ENCODE data around the gene HEY2. TPM values are rescaled to one million over a fixed set of nuclear protein-coding genes. Genes with fewer than 3 reads are reported as not detected.

The HEY2 gene
- total and polyA plus RNA-seq, 7 experiments from 2014 or later: 0.14 to 0.46 (median 0.44) TPM; not detected in 2

DNA sequence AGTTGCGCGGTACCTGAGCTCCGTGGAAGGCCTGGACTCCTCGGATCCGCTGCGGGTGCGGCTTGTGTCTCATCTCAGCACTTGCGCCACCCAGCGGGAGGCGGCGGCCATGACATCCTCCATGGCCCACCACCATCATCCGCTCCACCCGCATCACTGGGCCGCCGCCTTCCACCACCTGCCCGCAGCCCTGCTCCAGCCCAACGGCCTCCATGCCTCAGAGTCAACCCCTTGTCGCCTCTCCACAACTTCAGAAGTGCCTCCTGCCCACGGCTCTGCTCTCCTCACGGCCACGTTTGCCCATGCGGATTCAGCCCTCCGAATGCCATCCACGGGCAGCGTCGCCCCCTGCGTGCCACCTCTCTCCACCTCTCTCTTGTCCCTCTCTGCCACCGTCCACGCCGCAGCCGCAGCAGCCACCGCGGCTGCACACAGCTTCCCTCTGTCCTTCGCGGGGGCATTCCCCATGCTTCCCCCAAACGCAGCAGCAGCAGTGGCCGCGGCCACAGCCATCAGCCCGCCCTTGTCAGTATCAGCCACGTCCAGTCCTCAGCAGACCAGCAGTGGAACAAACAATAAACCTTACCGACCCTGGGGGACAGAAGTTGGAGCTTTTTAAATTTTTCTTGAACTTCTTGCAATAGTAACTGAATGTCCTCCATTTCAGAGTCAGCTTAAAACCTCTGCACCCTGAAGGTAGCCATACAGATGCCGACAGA lies 9.9 kb downstream of the HEY2 start:
- ChIA-PET CTCF (no interaction called here), POLR2A (no interaction called here)
- Mint-ChIP-seq H3K27me3 (peaks cover 12 to 70% (median 27%) of the 10 kb centered on the region in 5 donors), H3K27ac (no peak overlapping the region), H3K4me3 (no peak overlapping the region), H3K36me3 (peaks cover 0 to 5% (median 0%) of the 10 kb centered on the region in 5 donors), H3K4me1 (peaks cover 0 to 5% (median 3%) of the 10 kb centered on the region in 7 donors), H3K9me3 (peaks cover 0 to 6% (median 0%) of the 10 kb centered on the region in 11 donors)
- intact Hi-C loops (cut with micrococcal nuclease): no loop called here
- Histone ChIP-seq H3K4me1 (ENCODE audit: control insufficient read depth in 2 of 2, insufficient read depth in 2 of 2, low read length in 2 of 2) (no peaks in the 10 kb centered on the region), H3K4me3 (ENCODE audit: low read length) (no peak overlapping the region), H3K36me3 (ENCODE audit: control insufficient read depth in 2 of 3, insufficient read depth in 3 of 3, low read length in 3 of 3) (no peaks in the 10 kb centered on the region), H3K9me3 (ENCODE audit: control insufficient read depth in 2 of 3, low read length in 3 of 3) (no peaks in the 10 kb centered on the region), H3K27me3 (ENCODE audit: control insufficient read depth in 2 of 2, insufficient read depth in 2 of 2, low read length in 2 of 2) (peaks cover 0 to 3% of the 10 kb centered on the region in 2 donors), H3K27ac (ENCODE audit: low read depth, low read length) (no peak overlapping the region)
- no peak for DNase-seq
- ATAC-seq: no peak

DNA sequence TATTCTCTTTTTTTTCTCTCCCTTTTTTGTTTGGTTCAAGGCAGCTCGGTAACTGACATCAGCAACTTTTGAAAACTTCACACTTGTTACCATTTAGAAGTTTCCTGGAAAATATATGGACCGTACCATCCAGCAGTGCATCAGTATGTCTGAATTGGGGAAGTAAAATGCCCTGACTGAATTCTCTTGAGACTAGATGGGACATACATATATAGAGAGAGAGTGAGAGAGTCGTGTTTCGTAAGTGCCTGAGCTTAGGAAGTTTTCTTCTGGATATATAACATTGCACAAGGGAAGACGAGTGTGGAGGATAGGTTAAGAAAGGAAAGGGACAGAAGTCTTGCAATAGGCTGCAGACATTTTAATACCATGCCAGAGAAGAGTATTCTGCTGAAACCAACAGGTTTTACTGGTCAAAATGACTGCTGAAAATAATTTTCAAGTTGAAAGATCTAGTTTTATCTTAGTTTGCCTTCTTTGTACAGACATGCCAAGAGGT lies 10.6 kb downstream of the HEY2 start:
- no peak overlapping the region for H3K4me3 ChIP-seq (ENCODE audit: low read length)
- H3K36me3 ChIP-seq (ENCODE audit: control insufficient read depth in 2 of 3, insufficient read depth in 3 of 3, low read length in 3 of 3): no peaks in the 10 kb centered on the region
- peaks cover 0 to 3% of the 10 kb centered on the region in 2 donors for H3K27me3 ChIP-seq (ENCODE audit: control insufficient read depth in 2 of 2, insufficient read depth in 2 of 2, low read length in 2 of 2)
- peaks cover 13 to 70% (median 24%) of the 10 kb centered on the region in 5 donors for H3K27me3 Mint-ChIP-seq
- ATAC-seq: no peak
- intact Hi-C loops (cut with micrococcal nuclease): no loop called here
- H3K9me3 Mint-ChIP-seq: peaks cover 0 to 6% (median 0%) of the 10 kb centered on the region in 11 donors
- H3K27ac Mint-ChIP-seq: no peak overlapping the region
- no peaks in the 10 kb centered on the region for H3K4me1 ChIP-seq (ENCODE audit: control insufficient read depth in 2 of 2, insufficient read depth in 2 of 2, low read length in 2 of 2)
- POLR2A ChIA-PET: interaction anchor here (1.2 kb wide), 1 partner anchor 12 kb away, joined by 3 read pairs; no protein-coding TSS in a partner anchor
- H3K4me1 Mint-ChIP-seq: peaks cover 0 to 5% (median 4%) of the 10 kb centered on the region in 7 donors
- H3K9me3 ChIP-seq (ENCODE audit: control insufficient read depth in 2 of 3, low read length in 3 of 3): no peaks in the 10 kb centered on the region
- DNase-seq: no peak
- no peak overlapping the region for H3K4me3 Mint-ChIP-seq
- no peak overlapping the region for H3K27ac ChIP-seq (ENCODE audit: low read depth, low read length)
- CTCF ChIA-PET: no interaction called here
- H3K36me3 Mint-ChIP-seq: peaks cover 0 to 5% (median 0%) of the 10 kb centered on the region in 5 donors

DNA sequence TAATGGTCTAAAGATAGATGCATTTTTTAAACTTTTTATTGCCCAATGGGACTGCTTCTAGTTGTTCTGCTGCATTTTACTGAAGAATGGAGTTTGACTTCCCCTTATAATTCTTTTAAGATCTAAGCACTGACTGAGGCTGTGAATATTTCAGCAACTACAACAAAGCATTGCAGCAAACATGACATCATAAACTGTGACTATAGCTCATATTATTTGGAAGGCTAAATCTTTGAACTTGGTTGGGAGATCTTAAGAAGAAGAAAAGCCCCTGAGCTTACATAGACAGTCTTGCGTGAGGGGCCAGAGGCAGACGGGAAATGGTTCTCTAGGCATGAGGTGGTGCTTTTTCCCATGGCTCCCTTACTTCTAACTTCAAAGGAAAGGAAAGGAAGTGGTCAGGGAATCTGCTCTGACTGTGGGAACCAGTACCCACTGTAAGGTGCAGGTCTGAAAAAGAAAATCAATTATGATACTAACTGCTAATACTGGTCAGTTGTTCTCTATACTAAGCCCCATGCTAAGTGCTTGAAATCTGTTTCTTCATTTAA lies 14.8 kb downstream of the HEY2 start:
- POLR2A ChIA-PET: no interaction called here
- CTCF ChIA-PET: interaction anchor here (0.8 to 2.6 kb wide), 3 partner anchors 7 to 452 kb away, joined by 4 to 6 read pairs (median 5); no protein-coding TSS in a partner anchor

DNA sequence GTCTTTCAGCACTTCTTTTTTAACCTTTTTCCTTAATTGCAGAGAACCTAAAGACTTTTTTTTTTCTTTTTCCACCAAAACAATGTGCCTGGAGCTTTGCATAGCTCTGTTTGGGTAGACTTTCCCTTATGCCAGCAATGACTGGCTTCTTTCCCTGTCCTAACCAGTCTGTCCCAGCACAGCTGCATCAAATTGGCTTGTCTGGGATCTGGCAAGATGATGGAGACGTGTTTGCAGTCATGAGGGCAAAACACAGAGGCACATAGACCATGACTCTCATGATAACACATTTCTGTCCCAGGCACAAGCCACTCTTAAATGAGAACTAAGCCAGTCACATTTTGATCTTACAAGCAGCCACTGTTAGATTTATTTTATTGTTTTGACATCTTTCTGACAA lies 16.5 kb downstream of the HEY2 start:
- Mint-ChIP-seq H3K27ac (no peak overlapping the region), H3K9me3 (peaks cover 0 to 6% (median 0%) of the 10 kb centered on the region in 11 donors), H3K4me1 (peaks cover 0 to 5% (median 4%) of the 10 kb centered on the region in 7 donors), H3K27me3 (peaks cover 16 to 59% (median 27%) of the 10 kb centered on the region in 5 donors), H3K4me3 (no peak overlapping the region), H3K36me3 (peaks cover 0 to 4% (median 0%) of the 10 kb centered on the region in 5 donors)
- Histone ChIP-seq H3K27me3 (ENCODE audit: control insufficient read depth in 2 of 2, insufficient read depth in 2 of 2, low read length in 2 of 2) (no peaks in the 10 kb centered on the region), H3K4me1 (ENCODE audit: control insufficient read depth in 2 of 2, insufficient read depth in 2 of 2, low read length in 2 of 2) (no peaks in the 10 kb centered on the region), H3K36me3 (ENCODE audit: control insufficient read depth in 2 of 3, insufficient read depth in 3 of 3, low read length in 3 of 3) (no peaks in the 10 kb centered on the region), H3K27ac (ENCODE audit: low read depth, low read length) (no peak overlapping the region), H3K4me3 (ENCODE audit: low read length) (no peak overlapping the region), H3K9me3 (ENCODE audit: control insufficient read depth in 2 of 3, low read length in 3 of 3) (no peaks in the 10 kb centered on the region)
- ChIA-PET CTCF (interaction anchor here (2.3 to 2.6 kb wide), 2 partner anchors 9 to 452 kb away, joined by 6 read pairs; no protein-coding TSS in a partner anchor), POLR2A (interaction anchor here (0.6 kb wide), 2 partner anchors 16 to 466 kb away, joined by 3 to 5 read pairs; no protein-coding TSS in a partner anchor)
- no peak for ATAC-seq
- no peak for DNase-seq
- intact Hi-C loops (cut with micrococcal nuclease): no loop called here

More for the DNA sequence above, 14.8 kb downstream of the HEY2 start:
- ATAC-seq (no peak), DNase-seq (no peak)
- H3K27me3 Mint-ChIP-seq: peaks cover 27 to 71% (median 27%) of the 10 kb centered on the region in 5 donors
- H3K36me3 ChIP-seq (ENCODE audit: control insufficient read depth in 2 of 3, insufficient read depth in 3 of 3, low read length in 3 of 3): no peaks in the 10 kb centered on the region
- H3K4me3 ChIP-seq (ENCODE audit: low read length): no peak overlapping the region
- H3K9me3 ChIP-seq (ENCODE audit: control insufficient read depth in 2 of 3, low read length in 3 of 3): no peaks in the 10 kb centered on the region
- H3K4me1 ChIP-seq (ENCODE audit: control insufficient read depth in 2 of 2, insufficient read depth in 2 of 2, low read length in 2 of 2): no peaks in the 10 kb centered on the region
- no peak overlapping the region for H3K4me3 Mint-ChIP-seq
- intact Hi-C loops (cut with micrococcal nuclease): no loop called here
- peaks cover 0 to 5% (median 4%) of the 10 kb centered on the region in 7 donors for H3K4me1 Mint-ChIP-seq
- peaks cover 0 to 6% (median 0%) of the 10 kb centered on the region in 11 donors for H3K9me3 Mint-ChIP-seq
- no peaks in the 10 kb centered on the region for H3K27me3 ChIP-seq (ENCODE audit: control insufficient read depth in 2 of 2, insufficient read depth in 2 of 2, low read length in 2 of 2)
- peak overlapping the region in 1 of 9 donors; percentile 1 for H3K27ac Mint-ChIP-seq
- H3K36me3 Mint-ChIP-seq: peaks cover 0 to 4% (median 0%) of the 10 kb centered on the region in 5 donors
- no peak overlapping the region for H3K27ac ChIP-seq (ENCODE audit: low read depth, low read length)

DNA sequence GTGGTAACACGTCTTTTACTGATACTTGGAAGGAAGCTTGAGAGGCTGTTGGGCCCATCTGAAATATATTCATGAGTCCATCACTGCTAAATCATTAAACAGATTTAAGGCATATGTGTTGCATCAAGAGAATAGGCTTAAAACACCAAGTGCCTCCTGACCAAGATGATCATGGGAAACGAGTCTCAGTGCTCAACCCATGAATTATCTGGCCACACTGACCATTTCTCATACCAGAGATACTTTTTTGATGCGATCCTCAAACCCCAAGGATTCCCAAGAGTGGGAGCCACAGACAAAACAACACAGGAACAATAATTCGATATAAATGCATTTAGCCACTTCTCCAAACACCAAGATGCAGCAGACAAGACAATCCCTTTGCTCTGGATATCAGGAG lies 17.2 kb downstream of the HEY2 start:
- ATAC-seq: no peak
- ChIA-PET CTCF (interaction anchor here (0.8 to 2.6 kb wide), 3 partner anchors 10 to 453 kb away, joined by 3 to 6 read pairs (median 6); no protein-coding TSS in a partner anchor), POLR2A (no interaction called here)
- H3K4me3 Mint-ChIP-seq: no peak overlapping the region
- no peaks in the 10 kb centered on the region for H3K4me1 ChIP-seq (ENCODE audit: control insufficient read depth in 2 of 2, insufficient read depth in 2 of 2, low read length in 2 of 2)
- no peaks in the 10 kb centered on the region for H3K27me3 ChIP-seq (ENCODE audit: control insufficient read depth in 2 of 2, insufficient read depth in 2 of 2, low read length in 2 of 2)
- intact Hi-C loops (cut with micrococcal nuclease): no loop called here
- H3K4me3 ChIP-seq (ENCODE audit: low read length): no peak overlapping the region
- H3K9me3 Mint-ChIP-seq: peaks cover 0 to 2% (median 0%) of the 10 kb centered on the region in 11 donors
- DNase-seq: no peak
- peaks cover 13 to 53% (median 27%) of the 10 kb centered on the region in 5 donors for H3K27me3 Mint-ChIP-seq
- peaks cover 0 to 5% (median 4%) of the 10 kb centered on the region in 7 donors for H3K4me1 Mint-ChIP-seq
- no peaks in the 10 kb centered on the region for H3K36me3 ChIP-seq (ENCODE audit: control insufficient read depth in 2 of 3, insufficient read depth in 3 of 3, low read length in 3 of 3)
- H3K36me3 Mint-ChIP-seq: peaks cover 0 to 1% (median 0%) of the 10 kb centered on the region in 5 donors
- no peak overlapping the region for H3K27ac Mint-ChIP-seq
- H3K27ac ChIP-seq (ENCODE audit: low read depth, low read length): no peak overlapping the region
- no peaks in the 10 kb centered on the region for H3K9me3 ChIP-seq (ENCODE audit: control insufficient read depth in 2 of 3, low read length in 3 of 3)

DNA sequence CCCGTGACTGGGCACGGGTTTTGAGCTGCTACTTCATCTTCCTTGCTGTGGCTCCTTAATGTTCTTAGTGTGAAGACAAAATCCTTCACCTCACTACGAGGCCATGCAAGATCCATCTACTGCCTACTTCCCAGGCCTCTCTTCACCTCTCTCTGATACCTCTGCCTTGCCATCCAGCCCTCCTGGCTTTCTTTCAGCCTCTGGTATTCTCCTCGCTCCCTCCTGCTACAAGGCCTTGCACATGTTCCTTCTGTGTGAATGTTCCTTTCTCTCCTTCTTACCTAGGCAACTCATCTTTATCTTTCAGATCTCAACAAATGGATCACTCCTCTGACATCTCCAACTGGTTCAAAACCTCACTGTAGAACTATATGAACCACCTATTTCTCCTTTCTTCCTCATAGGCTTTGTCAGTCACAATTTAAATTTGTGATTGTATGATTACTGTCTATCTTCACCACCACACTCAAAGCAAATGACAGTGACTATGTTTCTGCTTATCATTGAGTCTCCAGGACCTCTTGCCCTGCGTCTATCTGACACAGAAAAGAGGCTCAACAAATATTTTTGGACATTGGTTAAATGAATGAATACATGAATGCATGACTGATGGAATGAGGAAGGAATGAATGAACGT lies 19.8 kb downstream of the HEY2 start:
- POLR2A ChIA-PET: no interaction called here
- Mint-ChIP-seq H3K27me3 (peaks cover 7 to 48% (median 24%) of the 10 kb centered on the region in 5 donors), H3K4me3 (no peak overlapping the region), H3K27ac (no peak overlapping the region), H3K9me3 (no peaks in the 10 kb centered on the region), H3K4me1 (peaks cover 0 to 4% (median 1%) of the 10 kb centered on the region in 7 donors), H3K36me3 (no peaks in the 10 kb centered on the region)
- no peaks in the 10 kb centered on the region for H3K27me3 ChIP-seq (ENCODE audit: control insufficient read depth in 2 of 2, insufficient read depth in 2 of 2, low read length in 2 of 2)
- intact Hi-C loops (cut with micrococcal nuclease): loop anchor here (1.0 to 2.0 kb wide), 6 partner anchors 205 to 616 kb away; partner anchors contain the start of gene TPD52L1 (in 2 of the 2)
- ATAC-seq: no peak
- DNase-seq: no peak
- CTCF ChIA-PET: interaction anchor here (0.9 to 1.0 kb wide), 2 partner anchors 12 to 455 kb away, joined by 3 to 4 read pairs; no protein-coding TSS in a partner anchor
- no peaks in the 10 kb centered on the region for H3K36me3 ChIP-seq (ENCODE audit: control insufficient read depth in 2 of 3, insufficient read depth in 3 of 3, low read length in 3 of 3)
- H3K4me1 ChIP-seq (ENCODE audit: control insufficient read depth in 2 of 2, insufficient read depth in 2 of 2, low read length in 2 of 2): no peaks in the 10 kb centered on the region
- no peak overlapping the region for H3K27ac ChIP-seq (ENCODE audit: low read depth, low read length)
- no peak overlapping the region for H3K4me3 ChIP-seq (ENCODE audit: low read length)
- no peaks in the 10 kb centered on the region for H3K9me3 ChIP-seq (ENCODE audit: control insufficient read depth in 2 of 3, low read length in 3 of 3)

Data from naive thymus-derived CD4-positive, alpha-beta T cell (primary cell).